ENCODE results near the gene BCL7B.
"Not testable (repeated sequence)": the region's sequence is repeated elsewhere in the genome, so short reads cannot be mapped to it uniquely, and the experiment has no call there.

BCL7B gene

DNA sequence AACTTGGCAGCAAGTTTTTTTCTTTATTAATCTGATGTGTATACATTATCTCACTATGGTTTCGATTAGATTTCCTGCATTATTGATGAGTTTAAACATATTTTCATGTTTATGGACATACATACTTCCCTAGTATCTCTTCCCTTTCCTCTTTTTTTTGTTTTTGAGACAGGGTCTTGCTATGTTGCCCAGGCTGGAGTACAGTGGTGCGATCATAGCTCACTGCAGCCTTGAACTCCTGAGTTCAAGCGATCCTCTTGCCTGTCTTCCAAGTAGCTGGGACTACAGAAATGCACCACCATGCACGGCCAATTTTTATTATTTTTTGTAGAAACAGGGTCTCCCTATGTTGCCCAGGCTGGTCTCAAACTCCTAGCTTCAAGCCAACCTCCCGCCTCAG, 54.3 kb downstream of the BCL7B start:
- no peak overlapping the region for H3K4me3 ChIP-seq (ENCODE audit: low read depth, low read length)

DNA sequence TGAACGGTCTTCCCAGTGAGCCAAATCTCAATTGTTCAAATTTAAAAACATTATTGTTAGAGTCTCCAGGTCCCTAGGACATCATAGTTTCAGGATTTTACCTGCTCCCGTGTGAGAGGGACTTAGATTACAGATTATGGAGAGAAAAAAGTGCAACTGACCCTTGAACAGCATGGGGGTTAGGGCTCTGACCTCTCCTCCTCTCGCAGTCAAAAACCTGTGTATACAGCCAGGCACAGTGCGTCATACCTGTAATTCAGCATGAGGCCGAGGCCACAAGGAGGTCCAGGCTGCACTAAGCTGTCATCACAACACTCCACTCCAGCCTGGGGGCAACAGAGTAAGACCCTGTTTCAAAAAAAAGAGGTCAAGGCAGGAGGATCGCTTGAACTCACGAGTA, 60.9 kb downstream of the BCL7B start:
- no peak overlapping the region for H3K4me3 ChIP-seq (ENCODE audit: low read depth, low read length)

DNA sequence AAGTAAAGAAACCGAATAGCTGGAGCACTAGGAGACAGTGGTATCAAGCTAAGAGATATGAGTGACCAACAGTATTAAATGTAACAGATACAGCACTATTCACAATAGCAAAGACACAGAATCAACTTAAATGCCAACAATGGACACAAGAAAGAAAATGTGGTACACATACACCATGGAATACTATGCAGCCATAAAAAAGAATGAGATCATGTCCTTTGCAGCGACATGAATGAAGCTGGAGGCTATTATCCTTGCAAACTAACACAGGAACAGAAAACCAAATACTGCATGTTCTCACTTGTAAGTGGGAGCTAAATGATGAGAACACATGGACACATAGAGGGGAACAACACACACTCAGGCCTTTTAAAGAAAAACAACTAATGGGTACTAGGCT, 62.0 kb downstream of the BCL7B start:
- H3K4me3 ChIP-seq (ENCODE audit: low read depth, low read length), result not testable (repeated sequence)

DNA sequence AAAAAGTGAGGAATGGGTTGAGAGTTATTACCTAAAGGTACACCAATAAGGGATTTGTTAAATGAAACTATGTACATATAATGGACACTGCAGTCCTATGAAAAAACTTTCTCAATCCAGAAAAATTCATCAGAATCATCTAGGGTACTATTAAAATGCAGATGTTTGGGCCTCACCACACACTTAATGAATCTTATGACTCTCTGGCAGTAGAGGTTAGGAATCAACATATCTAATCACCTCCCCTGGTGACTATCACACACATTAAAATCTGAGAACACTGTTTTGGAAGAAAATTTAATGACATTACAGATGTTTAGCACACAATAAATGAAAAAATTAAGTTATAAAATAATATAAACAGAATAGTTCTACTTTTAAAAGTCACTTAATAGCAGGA, 67.5 kb downstream of the BCL7B start:
- H3K4me3 ChIP-seq (ENCODE audit: low read depth, low read length), result no peak overlapping the region

DNA sequence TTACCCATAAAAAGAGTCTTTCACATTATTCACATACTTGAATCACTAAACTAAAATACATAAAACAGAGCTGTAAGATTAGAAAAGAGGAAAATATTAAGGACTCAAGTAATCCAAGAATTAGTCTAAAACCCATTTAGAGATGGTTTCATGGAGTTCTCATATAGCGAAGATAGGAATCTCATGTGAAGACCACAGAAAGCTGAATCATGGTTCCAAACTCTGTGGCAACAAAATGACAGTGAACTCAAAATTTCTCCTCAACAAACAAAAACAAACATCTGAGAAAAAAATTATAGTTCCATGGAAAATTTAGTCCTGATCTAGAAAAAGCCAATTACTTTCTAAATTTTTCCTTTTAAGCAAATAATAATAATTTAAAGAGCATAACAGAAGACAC, 70.0 kb downstream of the BCL7B start:
- no peak overlapping the region for H3K4me3 ChIP-seq (ENCODE audit: low read depth, low read length)

Data from iPS-11a (cell line).